Liver (tissue), 9 donors: ENCODE data around the gene SSBP2. TPM values are rescaled to one million over a fixed set of nuclear protein-coding genes. Genes with fewer than 3 reads are reported as not detected.

Source experiments
- DNase-seq: peaks from one replicate; pipeline ENCODE4 v3.0.0-alpha.2; 2017; ENCODE audit warnings: low spot score
- H3K27ac ChIP-seq, 2 donors: one replicate each; pipeline ENCODE4 v1.7.0; 2013; ENCODE audit warnings: inconsistent platforms in 2 of 2, low read length in 2 of 2, control low read depth in 1 of 2, low read depth in 1 of 2, mild to moderate bottlenecking in 1 of 2
- H3K27me3 ChIP-seq, 4 donors: one replicate each; pipeline versions ENCODE4 v1.6.1 to v1.7.0; 2013; ENCODE audit warnings: low read length in 3 of 4, inconsistent platforms in 1 of 4, mild to moderate bottlenecking in 1 of 4, moderate library complexity in 1 of 4; ENCODE audit not compliant: control insufficient read depth in 4 of 4, insufficient read depth in 4 of 4
- H3K36me3 ChIP-seq, 4 donors: one replicate each; pipeline versions ENCODE4 v1.6.1 to v1.7.0; 2013; ENCODE audit warnings: low read length in 3 of 4, mild to moderate bottlenecking in 3 of 4, low read depth in 1 of 4, moderate library complexity in 1 of 4; ENCODE audit not compliant: control insufficient read depth in 4 of 4, insufficient read depth in 3 of 4
- H3K4me1 ChIP-seq, 4 donors: one replicate each; pipeline versions ENCODE4 v1.6.1 to v1.7.0; 2013; ENCODE audit warnings: low read length in 3 of 4, mild to moderate bottlenecking in 3 of 4, moderate library complexity in 1 of 4; ENCODE audit not compliant: control insufficient read depth in 4 of 4, insufficient read depth in 4 of 4
- H3K4me3 ChIP-seq, 3 donors: one replicate each; pipeline versions ENCODE4 v1.6.1 to v1.7.0; 2013; ENCODE audit warnings: low read length in 3 of 3, control low read depth in 1 of 3, low read depth in 1 of 3, mild to moderate bottlenecking in 1 of 3
- H3K9ac ChIP-seq, 2 donors: one replicate each; pipeline ENCODE4 v1.7.0; 2013; ENCODE audit warnings: low read length in 2 of 2, mild to moderate bottlenecking in 2 of 2, moderate library complexity in 2 of 2, control low read depth in 1 of 2, low read depth in 1 of 2
- H3K9me3 ChIP-seq, 4 donors: one replicate each; pipeline versions ENCODE4 v1.6.1 to v1.7.0; 2013; ENCODE audit warnings: low read length in 3 of 4; ENCODE audit not compliant: control insufficient read depth in 4 of 4
- EGR1 ChIP-seq, 2 donors: IDR thresholded peaks; 2 replicates each; pipeline ENCODE4 v1.6.1; 2016 to 2018; ENCODE audit warnings: antibody characterized with exemption in 2 of 2, low read depth in 2 of 2
- FOXA1 ChIP-seq: IDR thresholded peaks from 2 replicates; pipeline ENCODE4 v1.6.1; 2016; ENCODE audit warnings: antibody characterized with exemption
- FOXA2 ChIP-seq: IDR thresholded peaks from 2 replicates; pipeline ENCODE4 v1.6.1; 2016; ENCODE audit warnings: antibody characterized with exemption
- GABPA ChIP-seq, 2 donors: IDR thresholded peaks in 1 of 2; conservative IDR thresholded peaks in 1 of 2; 2 replicates each; pipeline ENCODE4 v1.6.1; 2016; ENCODE audit warnings: antibody characterized with exemption in 2 of 2, mild to moderate bottlenecking in 1 of 2, moderate library complexity in 1 of 2
- HNF4A ChIP-seq, 2 donors: conservative IDR thresholded peaks; 2 replicates each; pipeline ENCODE4 v1.6.1; 2016; ENCODE audit warnings: antibody characterized with exemption in 2 of 2, mild to moderate bottlenecking in 2 of 2
- HNF4G ChIP-seq: IDR thresholded peaks from 2 replicates; pipeline ENCODE4 v1.6.1; 2016; ENCODE audit warnings: antibody characterized with exemption
- JUND ChIP-seq, 2 donors: IDR thresholded peaks; 2 replicates each; pipeline ENCODE4 v1.6.1; 2016; ENCODE audit warnings: antibody characterized with exemption in 2 of 2
- MAX ChIP-seq: IDR thresholded peaks from 2 replicates; pipeline ENCODE4 v1.6.1; 2016; ENCODE audit warnings: antibody characterized with exemption
- NR2F2 ChIP-seq: IDR thresholded peaks from 2 replicates; pipeline ENCODE4 v1.6.1; 2016; ENCODE audit warnings: antibody characterized with exemption
- RAD21 ChIP-seq, 2 donors: IDR thresholded peaks; 2 replicates each; pipeline ENCODE4 v1.6.1; 2016; ENCODE audit warnings: antibody characterized with exemption in 2 of 2, mild to moderate bottlenecking in 2 of 2
- REST ChIP-seq: IDR thresholded peaks from 2 replicates; pipeline ENCODE4 v1.6.1; 2016; ENCODE audit warnings: antibody characterized with exemption, mild to moderate bottlenecking
- RXRA ChIP-seq, 2 donors: IDR thresholded peaks; 2 replicates each; pipeline ENCODE4 v1.6.1; 2017 to 2018; ENCODE audit warnings: antibody characterized with exemption in 2 of 2, mild to moderate bottlenecking in 1 of 2
- SP1 ChIP-seq: IDR thresholded peaks from 2 replicates; pipeline ENCODE4 v1.6.1; 2018; ENCODE audit warnings: antibody characterized with exemption, mild to moderate bottlenecking
- TAF1 ChIP-seq: conservative IDR thresholded peaks from 2 replicates; pipeline ENCODE4 v1.6.1; 2016; ENCODE audit warnings: antibody characterized with exemption, mild to moderate bottlenecking
- ZBTB33 ChIP-seq: IDR thresholded peaks from 2 replicates; pipeline ENCODE4 v1.6.1; 2016; ENCODE audit warnings: antibody characterized with exemption
- WGBS: extraction: QIAGEN DNeasy Blood & Tissue Kit; methylation state at CpG from one replicate; pipeline ENCODE4 v1.1.7; 2013; 5-methylcytosine and 5-hydroxymethylcytosine counted together
- polyA plus RNA-seq, 2 donors: library from polyadenylated mRNA; stranded (reverse) in 1 of 2; unstranded in 1 of 2; fragments of 200-250 nt in 1 of 2; fragments of >200 nt in 1 of 2; fragmentation: Nextera tagmentation in 1 of 2; extraction: Ambion mirVana in 1 of 2; gene quantifications; one replicate each; pipeline versions ENCODE4 v1.2.1 to v1.2.3, GENCODE V29; 2013 to 2015
- total RNA-seq, 2 donors: library from RNA; depleted of rRNA; stranded (reverse); fragments of >200 nt; gene quantifications; one replicate each; pipeline ENCODE4 v1.2.3, GENCODE V29; 2014
- TF ChIP-seq, protein P1 (sequence below): fragments of 150-350 bp; IDR thresholded peaks from 2 replicates; pipeline ENCODE4 v1.5.1; 2017; ENCODE audit warnings: improper control_type of control experiment, low read depth, low read length; ENCODE audit not compliant: missing input control
- donor health status: healthy.
- donor health status: healthy.
- donor health status: healthy.
- donor health status: healthy.
- donor health status: healthy.

Gene SSBP2
- total and polyA plus RNA-seq, 4 donors = 2.2 to 10.1 (median 4.1) TPM

- TF ChIP-seq MAX (no peak), RAD21 (IDR thresholded peaks at IDR 0.05) (no peak), NR2F2 (no peak), SP1 (no peak), EGR1 (IDR thresholded peaks at IDR 0.05; ENCODE audit: low read depth in 2 of 2) (no peak), TAF1 (no peak), RXRA (IDR thresholded peaks at IDR 0.05) (no peak), HNF4A (conservative IDR thresholded peaks at IDR 0.05) (no peak), GABPA (IDR thresholded peaks at IDR 0.05 in 1 of 2, conservative IDR thresholded peaks at IDR 0.05 in 1 of 2) (no peak), ZBTB33 (no peak)
- TF ChIP-seq, protein P1, sequence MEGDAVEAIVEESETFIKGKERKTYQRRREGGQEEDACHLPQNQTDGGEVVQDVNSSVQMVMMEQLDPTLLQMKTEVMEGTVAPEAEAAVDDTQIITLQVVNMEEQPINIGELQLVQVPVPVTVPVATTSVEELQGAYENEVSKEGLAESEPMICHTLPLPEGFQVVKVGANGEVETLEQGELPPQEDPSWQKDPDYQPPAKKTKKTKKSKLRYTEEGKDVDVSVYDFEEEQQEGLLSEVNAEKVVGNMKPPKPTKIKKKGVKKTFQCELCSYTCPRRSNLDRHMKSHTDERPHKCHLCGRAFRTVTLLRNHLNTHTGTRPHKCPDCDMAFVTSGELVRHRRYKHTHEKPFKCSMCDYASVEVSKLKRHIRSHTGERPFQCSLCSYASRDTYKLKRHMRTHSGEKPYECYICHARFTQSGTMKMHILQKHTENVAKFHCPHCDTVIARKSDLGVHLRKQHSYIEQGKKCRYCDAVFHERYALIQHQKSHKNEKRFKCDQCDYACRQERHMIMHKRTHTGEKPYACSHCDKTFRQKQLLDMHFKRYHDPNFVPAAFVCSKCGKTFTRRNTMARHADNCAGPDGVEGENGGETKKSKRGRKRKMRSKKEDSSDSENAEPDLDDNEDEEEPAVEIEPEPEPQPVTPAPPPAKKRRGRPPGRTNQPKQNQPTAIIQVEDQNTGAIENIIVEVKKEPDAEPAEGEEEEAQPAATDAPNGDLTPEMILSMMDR = no peak
- no peak overlapping the region for H3K4me3 ChIP-seq
- DNase-seq = no peak
- H3K27me3 ChIP-seq = no peaks in the 10 kb centered on the region
- peaks cover 0 to 5% (median 1%) of the 10 kb centered on the region in 4 donors for H3K36me3 ChIP-seq
- peak overlapping the region in 1 of 2 donors; percentile 28 for H3K27ac ChIP-seq
- H3K9ac ChIP-seq = no peak overlapping the region
- no peaks in the 10 kb centered on the region for H3K9me3 ChIP-seq
- peaks cover 0 to 15% (median 5%) of the 10 kb centered on the region in 4 donors for H3K4me1 ChIP-seq
These were observed 380.0 kb downstream of the SSBP2 start for GRCh38 chr5:81370912-81371311.

GRCh38 chr5:81365541-81365940 lies 385.4 kb downstream of the SSBP2 start:
- no peak overlapping the region for H3K4me3 ChIP-seq
- peaks cover 0 to 5% (median 0%) of the 10 kb centered on the region in 4 donors for H3K36me3 ChIP-seq
- no peak for TF ChIP-seq HNF4A (conservative IDR thresholded peaks at IDR 0.05)
- no peak for TF ChIP-seq RXRA (IDR thresholded peaks at IDR 0.05)
- TF ChIP-seq SP1 = no peak
- no peak for TF ChIP-seq REST
- no peak for TF ChIP-seq TAF1
- no peak for TF ChIP-seq EGR1 (IDR thresholded peaks at IDR 0.05; ENCODE audit: low read depth in 2 of 2)
- TF ChIP-seq GABPA (IDR thresholded peaks at IDR 0.05 in 1 of 2, conservative IDR thresholded peaks at IDR 0.05 in 1 of 2) = no peak
- no peak for TF ChIP-seq HNF4G
- TF ChIP-seq, protein P1 = no peak
- TF ChIP-seq ZBTB33 = no peak
- TF ChIP-seq RAD21 (IDR thresholded peaks at IDR 0.05) = no peak
- TF ChIP-seq MAX = no peak
- TF ChIP-seq FOXA1 = no peak
- TF ChIP-seq JUND (IDR thresholded peaks at IDR 0.05) = no peak
- no peak for TF ChIP-seq FOXA2
- WGBS = 94% methylated on average over 5 of the region's 5 CpGs
- H3K27me3 ChIP-seq = no peaks in the 10 kb centered on the region
- DNase-seq = no peak
- H3K9ac ChIP-seq = peak overlapping the region in 1 of 2 donors; percentile 27
- peaks cover 18 to 41% (median 33%) of the 10 kb centered on the region in 4 donors for H3K4me1 ChIP-seq
- H3K9me3 ChIP-seq = no peaks in the 10 kb centered on the region
- peak overlapping the region; percentile 55 to 82 for H3K27ac ChIP-seq
